Measurements from ENCODE around the gene MSN. TPM values are rescaled to one million over a fixed set of nuclear protein-coding genes. Genes with fewer than 3 reads are reported as not detected.

MSN gene
- total RNA-seq, 1 donor from 2014 or later = 479 TPM

DNA sequence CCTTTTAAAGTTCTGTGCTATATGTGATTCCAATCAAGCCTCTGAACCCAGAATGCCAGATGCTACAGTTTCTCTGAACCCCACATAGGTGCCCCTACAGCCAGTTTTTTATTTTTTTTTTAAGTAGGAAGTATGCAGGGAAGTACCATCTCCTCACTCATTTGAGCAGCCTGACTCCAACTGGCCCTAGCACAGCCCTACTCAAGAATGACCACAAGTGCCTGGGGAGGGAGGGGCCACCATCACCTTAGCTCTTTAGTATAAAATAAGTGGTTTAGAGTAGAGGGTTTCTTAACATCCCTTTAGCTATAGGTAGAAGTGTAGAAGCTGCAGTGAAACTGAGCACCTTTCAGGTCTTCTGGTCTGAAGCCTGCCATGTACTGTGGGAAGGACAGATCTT lies 14.4 kb downstream of the MSN start:
- H3K4me3 Mint-ChIP-seq = no peak overlapping the region
- no peaks in the 10 kb centered on the region for H3K27me3 Mint-ChIP-seq (ENCODE audit: insufficient read depth)
- no peak overlapping the region for H3K27ac Mint-ChIP-seq
- H3K4me1 Mint-ChIP-seq (ENCODE audit: low read depth) = peaks cover 77% of the 10 kb centered on the region
- DNase-seq (ENCODE audit: low spot score) = no peak
- H3K36me3 Mint-ChIP-seq (ENCODE audit: low read depth) = peaks cover 46% of the 10 kb centered on the region
- intact Hi-C loops (cut with micrococcal nuclease) = no loop called here
- no peaks in the 10 kb centered on the region for H3K9me3 Mint-ChIP-seq

DNA sequence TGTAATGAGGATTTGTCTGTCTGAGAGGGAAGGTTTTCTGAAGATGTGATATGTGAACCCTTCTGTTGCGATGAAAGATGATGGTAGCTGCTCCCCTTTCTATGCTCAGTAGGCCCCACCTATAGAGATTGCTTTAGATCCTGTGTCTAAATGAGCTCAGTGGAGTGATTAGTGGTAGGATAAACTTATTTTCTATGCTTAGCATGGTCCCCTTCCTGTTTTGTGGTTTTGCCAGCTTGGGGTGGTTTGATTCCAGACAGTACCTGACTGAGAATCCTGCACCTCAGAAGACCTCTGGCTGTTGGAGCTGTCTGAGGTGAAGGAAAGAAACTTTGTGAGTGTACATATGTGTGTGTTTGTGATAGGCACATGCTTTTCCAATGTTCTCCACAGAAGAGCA lies 17.7 kb downstream of the MSN start:
- peaks cover 80% of the 10 kb centered on the region for H3K4me1 Mint-ChIP-seq (ENCODE audit: low read depth)
- H3K27me3 Mint-ChIP-seq (ENCODE audit: insufficient read depth) = no peaks in the 10 kb centered on the region
- H3K4me3 Mint-ChIP-seq = peak overlapping the region; percentile 24
- no peaks in the 10 kb centered on the region for H3K9me3 Mint-ChIP-seq
- no peak for DNase-seq (ENCODE audit: low spot score)
- intact Hi-C loops (cut with micrococcal nuclease) = no loop called here
- peaks cover 36% of the 10 kb centered on the region for H3K36me3 Mint-ChIP-seq (ENCODE audit: low read depth)
- H3K27ac Mint-ChIP-seq = peak overlapping the region; percentile 42

DNA sequence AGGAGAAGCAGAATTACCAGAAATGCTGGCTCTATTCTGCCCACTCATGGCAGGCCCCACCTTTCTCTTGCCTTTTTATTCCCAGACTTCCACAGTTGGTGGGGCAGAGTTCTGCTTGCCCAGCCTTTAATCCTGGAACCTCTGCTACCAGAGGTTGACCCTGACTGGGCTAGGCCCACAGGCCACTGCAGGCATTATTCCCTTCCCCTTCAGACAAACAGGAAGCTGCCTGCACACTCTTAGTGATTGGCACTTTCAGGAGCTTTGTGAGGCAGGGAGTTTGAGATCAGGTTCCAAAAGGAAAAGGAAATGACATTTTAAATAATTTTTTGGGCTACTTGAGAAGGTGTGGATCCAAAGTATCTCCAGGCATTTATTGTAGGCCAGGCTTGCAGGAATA lies 18.8 kb downstream of the MSN start:
- intact Hi-C loops (cut with micrococcal nuclease) = loop anchor here (1.0 kb wide), 1 partner anchor 10 kb away; no protein-coding TSS in a partner anchor
- H3K36me3 Mint-ChIP-seq (ENCODE audit: low read depth) = peaks cover 33% of the 10 kb centered on the region
- H3K27ac Mint-ChIP-seq = peak overlapping the region; percentile 91
- no peak for DNase-seq (ENCODE audit: low spot score)
- H3K9me3 Mint-ChIP-seq = no peaks in the 10 kb centered on the region
- H3K4me3 Mint-ChIP-seq = no peak overlapping the region
- peaks cover 80% of the 10 kb centered on the region for H3K4me1 Mint-ChIP-seq (ENCODE audit: low read depth)
- no peaks in the 10 kb centered on the region for H3K27me3 Mint-ChIP-seq (ENCODE audit: insufficient read depth)

DNA sequence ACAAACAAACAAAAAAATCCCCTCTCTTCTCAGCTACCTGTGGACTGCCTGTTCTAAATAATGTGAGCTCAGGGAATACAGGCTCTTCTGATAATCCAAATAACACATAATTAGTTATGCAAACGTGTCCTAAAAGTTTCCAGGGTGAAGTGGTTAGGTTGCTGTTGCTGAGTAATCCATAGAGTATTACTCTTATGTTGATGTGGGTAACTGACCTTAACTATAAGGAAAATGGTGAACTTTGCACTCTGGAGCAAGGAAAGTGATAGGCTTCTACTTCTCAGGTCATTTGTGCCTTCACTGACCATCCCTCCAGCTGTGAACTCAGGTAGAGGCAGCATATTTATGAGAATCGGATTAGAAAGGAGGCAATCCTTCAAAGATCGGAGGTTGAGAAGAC lies 19.9 kb downstream of the MSN start:
- Mint-ChIP-seq H3K4me3 (no peak overlapping the region), H3K36me3 (ENCODE audit: low read depth) (peaks cover 33% of the 10 kb centered on the region), H3K9me3 (no peaks in the 10 kb centered on the region), H3K4me1 (ENCODE audit: low read depth) (peaks cover 74% of the 10 kb centered on the region), H3K27me3 (ENCODE audit: insufficient read depth) (no peaks in the 10 kb centered on the region), H3K27ac (peak overlapping the region; percentile 91)
- intact Hi-C loops (cut with micrococcal nuclease) = loop anchor here (1.0 kb wide), 1 partner anchor 12 kb away; no protein-coding TSS in a partner anchor
- DNase-seq (ENCODE audit: low spot score) = no peak

DNA sequence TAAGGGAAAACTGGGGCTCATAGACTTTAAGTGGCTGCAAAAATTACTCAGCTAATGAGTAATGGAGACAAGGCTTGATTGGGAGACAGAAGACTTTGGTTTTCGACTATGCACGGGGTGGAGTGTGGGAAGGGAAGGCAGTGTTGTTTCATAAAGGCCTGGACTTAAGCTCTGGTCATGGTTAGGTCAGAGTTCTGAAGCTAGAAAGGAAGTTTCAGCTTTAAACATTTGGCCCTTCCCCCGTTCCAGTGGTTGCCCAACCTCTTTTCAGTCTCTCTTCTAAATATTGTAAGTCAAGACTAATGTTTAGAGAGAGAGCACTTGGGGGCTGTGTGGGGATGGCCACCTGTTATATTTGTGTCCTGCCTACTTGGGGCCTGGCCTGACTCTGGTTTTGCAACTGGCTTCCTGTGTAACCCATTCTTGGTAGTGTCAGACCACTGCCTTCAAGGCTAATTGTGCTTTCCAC lies 21.0 kb downstream of the MSN start:
- H3K4me1 Mint-ChIP-seq (ENCODE audit: low read depth) = peaks cover 75% of the 10 kb centered on the region
- no peak for DNase-seq (ENCODE audit: low spot score)
- peak overlapping the region; percentile 71 for H3K27ac Mint-ChIP-seq
- intact Hi-C loops (cut with micrococcal nuclease) = no loop called here
- peaks cover 29% of the 10 kb centered on the region for H3K36me3 Mint-ChIP-seq (ENCODE audit: low read depth)
- H3K27me3 Mint-ChIP-seq (ENCODE audit: insufficient read depth) = no peaks in the 10 kb centered on the region
- H3K4me3 Mint-ChIP-seq = peak overlapping the region; percentile 22
- H3K9me3 Mint-ChIP-seq = no peaks in the 10 kb centered on the region

DNA sequence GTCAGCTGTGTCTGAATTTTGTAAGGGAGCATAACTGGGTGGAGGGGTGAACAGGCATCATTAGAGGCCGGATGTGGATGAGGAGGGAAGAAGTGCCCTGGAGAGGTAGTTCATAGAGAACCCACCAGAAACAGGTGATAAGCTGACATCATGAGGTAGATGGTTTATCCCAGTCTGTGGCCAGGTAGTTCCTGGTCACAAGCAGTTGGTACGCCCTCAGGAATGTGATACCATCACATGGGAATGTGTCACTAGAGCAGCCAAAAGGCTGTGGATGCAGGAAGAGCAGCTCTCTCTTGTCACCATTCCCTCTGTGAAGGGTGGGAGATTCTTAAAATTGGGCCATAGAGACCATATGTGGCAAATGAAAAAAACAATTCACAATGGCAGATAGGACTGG lies 21.9 kb downstream of the MSN start:
- no peaks in the 10 kb centered on the region for H3K9me3 Mint-ChIP-seq
- H3K36me3 Mint-ChIP-seq (ENCODE audit: low read depth) = peaks cover 30% of the 10 kb centered on the region
- intact Hi-C loops (cut with micrococcal nuclease) = no loop called here
- peak overlapping the region; percentile 71 for H3K27ac Mint-ChIP-seq
- DNase-seq (ENCODE audit: low spot score) = no peak
- peak overlapping the region; percentile 34 for H3K4me3 Mint-ChIP-seq
- H3K4me1 Mint-ChIP-seq (ENCODE audit: low read depth) = peaks cover 83% of the 10 kb centered on the region
- no peaks in the 10 kb centered on the region for H3K27me3 Mint-ChIP-seq (ENCODE audit: insufficient read depth)

DNA sequence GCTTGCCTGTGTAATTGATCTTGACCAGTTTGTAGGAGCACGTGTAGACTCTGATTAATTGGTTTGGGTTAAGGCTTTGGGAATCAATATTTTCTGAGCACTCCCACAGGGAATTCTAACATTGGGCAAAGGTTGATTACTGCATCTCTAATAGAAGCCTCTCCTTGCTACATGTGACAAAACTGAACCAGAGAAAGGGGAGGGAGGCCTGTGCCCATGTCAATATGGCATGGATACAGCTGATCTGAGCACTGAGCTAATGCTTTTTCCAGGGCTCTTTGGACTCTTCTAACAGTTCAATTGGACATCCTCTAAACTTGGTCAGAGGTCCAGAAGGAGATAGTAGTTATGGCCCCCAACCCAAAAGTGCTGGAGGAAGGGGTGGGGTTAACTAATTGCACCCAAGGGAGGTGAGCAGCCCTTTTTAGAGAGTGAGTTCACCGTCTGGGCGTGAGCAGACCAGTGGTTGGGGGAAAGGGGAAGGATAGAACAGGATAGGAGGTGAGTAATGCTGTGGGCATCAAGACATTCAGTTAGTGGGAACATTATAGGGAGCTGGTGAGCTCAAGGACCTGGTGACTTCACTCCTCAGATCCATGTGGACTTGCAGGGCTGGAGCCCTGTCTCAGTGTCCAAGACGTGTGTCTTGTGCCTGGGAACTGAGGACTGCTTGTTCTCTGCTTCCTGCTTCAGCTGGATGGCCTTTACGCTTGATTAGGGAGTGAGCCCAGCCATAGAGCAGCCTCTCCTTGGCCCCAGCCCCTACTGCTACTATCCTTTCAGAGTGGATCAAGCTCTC lies 22.8 kb downstream of the MSN start:
- Mint-ChIP-seq H3K36me3 (ENCODE audit: low read depth) (peaks cover 31% of the 10 kb centered on the region), H3K27me3 (ENCODE audit: insufficient read depth) (no peaks in the 10 kb centered on the region), H3K27ac (peak overlapping the region; percentile 67), H3K9me3 (no peaks in the 10 kb centered on the region), H3K4me3 (peak overlapping the region; percentile 26), H3K4me1 (ENCODE audit: low read depth) (peaks cover 88% of the 10 kb centered on the region)
- intact Hi-C loops (cut with micrococcal nuclease) = no loop called here
- no peak for DNase-seq (ENCODE audit: low spot score)

DNA sequence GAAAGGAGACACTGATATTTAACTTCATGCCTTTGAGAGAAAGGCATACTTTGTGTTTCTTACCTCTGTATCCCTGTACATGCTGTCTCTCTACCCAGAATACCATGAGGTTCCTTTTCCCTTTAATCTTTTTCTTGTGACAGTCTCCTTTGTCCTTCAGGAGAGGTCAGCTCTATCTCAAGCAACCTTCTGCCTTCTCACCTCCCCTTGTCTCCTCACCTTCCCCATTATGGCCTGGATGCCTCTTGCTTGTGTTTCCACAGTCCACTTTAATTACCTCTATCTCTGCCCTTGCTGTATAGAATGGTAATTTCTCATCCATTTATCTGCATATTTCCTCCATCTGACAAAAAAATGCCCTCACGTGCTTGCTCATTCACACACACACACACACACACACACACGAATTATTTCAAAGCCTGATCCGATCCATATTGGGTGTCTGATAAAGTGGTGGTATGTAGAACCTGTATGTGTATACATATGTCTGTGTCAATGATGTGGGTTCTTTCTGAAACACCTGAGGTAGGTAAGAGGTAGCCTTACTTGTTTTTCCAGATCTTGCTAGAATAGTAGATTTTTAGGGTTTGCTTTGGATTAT lies 28.5 kb downstream of the MSN start:
- no peaks in the 10 kb centered on the region for H3K27me3 Mint-ChIP-seq (ENCODE audit: insufficient read depth)
- H3K4me3 Mint-ChIP-seq = peak overlapping the region; percentile 77
- peaks cover 85% of the 10 kb centered on the region for H3K4me1 Mint-ChIP-seq (ENCODE audit: low read depth)
- intact Hi-C loops (cut with micrococcal nuclease) = loop anchor here (1.0 kb wide), 1 partner anchor 10 kb away; no protein-coding TSS in a partner anchor
- DNase-seq (ENCODE audit: low spot score) = no peak
- peak overlapping the region; percentile 98 for H3K27ac Mint-ChIP-seq
- H3K36me3 Mint-ChIP-seq (ENCODE audit: low read depth) = peaks cover 29% of the 10 kb centered on the region
- H3K9me3 Mint-ChIP-seq = no peaks in the 10 kb centered on the region

DNA sequence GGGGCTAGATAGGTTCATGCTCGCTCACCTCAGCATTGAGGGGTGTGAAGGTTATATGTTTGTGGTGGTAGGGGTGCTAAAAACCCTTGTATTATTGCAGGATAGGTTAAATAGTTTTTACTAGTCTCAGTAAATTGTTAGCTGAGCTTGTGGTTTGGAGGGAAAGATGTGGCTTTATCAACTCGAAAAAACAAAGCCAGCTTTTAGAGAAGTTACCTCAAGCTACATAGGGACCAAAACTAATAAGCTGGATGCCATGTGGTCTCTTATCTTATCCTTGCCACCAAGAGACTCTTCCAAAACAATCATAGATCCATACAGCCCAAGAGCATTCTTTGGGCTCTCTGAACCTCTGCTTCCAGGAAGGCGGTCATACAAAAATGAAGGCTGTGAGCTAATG lies 29.2 kb downstream of the MSN start:
- H3K36me3 Mint-ChIP-seq (ENCODE audit: low read depth) = peaks cover 35% of the 10 kb centered on the region
- no peaks in the 10 kb centered on the region for H3K9me3 Mint-ChIP-seq
- H3K27me3 Mint-ChIP-seq (ENCODE audit: insufficient read depth) = no peaks in the 10 kb centered on the region
- peak overlapping the region; percentile 77 for H3K4me3 Mint-ChIP-seq
- H3K4me1 Mint-ChIP-seq (ENCODE audit: low read depth) = peaks cover 90% of the 10 kb centered on the region
- no peak for DNase-seq (ENCODE audit: low spot score)
- peak overlapping the region; percentile 98 for H3K27ac Mint-ChIP-seq
- intact Hi-C loops (cut with micrococcal nuclease) = loop anchor here (1.0 kb wide), 1 partner anchor 10 kb away; no protein-coding TSS in a partner anchor

DNA sequence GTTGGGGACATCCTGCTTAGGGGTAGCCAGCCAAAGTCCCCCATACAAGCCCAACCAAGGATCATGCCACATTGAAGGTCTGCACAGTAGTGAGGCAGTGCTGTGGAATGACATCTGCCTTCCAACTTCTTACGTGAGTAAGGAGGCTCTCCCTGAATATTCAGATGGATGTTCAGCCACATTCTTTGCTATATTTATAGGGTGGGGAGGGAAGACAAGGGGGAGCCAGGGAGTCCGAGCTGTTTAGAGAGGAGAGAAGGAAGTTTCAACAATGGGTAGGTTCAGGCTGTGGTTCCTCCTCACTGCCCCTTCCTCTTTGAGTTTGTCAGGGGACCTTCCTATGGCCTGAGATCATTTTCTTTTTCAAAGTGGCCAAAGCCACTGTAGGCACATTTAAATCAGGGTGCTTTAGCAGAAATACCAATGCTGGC lies 29.8 kb downstream of the MSN start:
- DNase-seq (ENCODE audit: low spot score) = no peak
- H3K9me3 Mint-ChIP-seq = no peaks in the 10 kb centered on the region
- H3K4me1 Mint-ChIP-seq (ENCODE audit: low read depth) = peaks cover 86% of the 10 kb centered on the region
- H3K4me3 Mint-ChIP-seq = peak overlapping the region; percentile 77
- intact Hi-C loops (cut with micrococcal nuclease) = no loop called here
- H3K27ac Mint-ChIP-seq = peak overlapping the region; percentile 98
- H3K27me3 Mint-ChIP-seq (ENCODE audit: insufficient read depth) = no peaks in the 10 kb centered on the region
- peaks cover 31% of the 10 kb centered on the region for H3K36me3 Mint-ChIP-seq (ENCODE audit: low read depth)

DNA sequence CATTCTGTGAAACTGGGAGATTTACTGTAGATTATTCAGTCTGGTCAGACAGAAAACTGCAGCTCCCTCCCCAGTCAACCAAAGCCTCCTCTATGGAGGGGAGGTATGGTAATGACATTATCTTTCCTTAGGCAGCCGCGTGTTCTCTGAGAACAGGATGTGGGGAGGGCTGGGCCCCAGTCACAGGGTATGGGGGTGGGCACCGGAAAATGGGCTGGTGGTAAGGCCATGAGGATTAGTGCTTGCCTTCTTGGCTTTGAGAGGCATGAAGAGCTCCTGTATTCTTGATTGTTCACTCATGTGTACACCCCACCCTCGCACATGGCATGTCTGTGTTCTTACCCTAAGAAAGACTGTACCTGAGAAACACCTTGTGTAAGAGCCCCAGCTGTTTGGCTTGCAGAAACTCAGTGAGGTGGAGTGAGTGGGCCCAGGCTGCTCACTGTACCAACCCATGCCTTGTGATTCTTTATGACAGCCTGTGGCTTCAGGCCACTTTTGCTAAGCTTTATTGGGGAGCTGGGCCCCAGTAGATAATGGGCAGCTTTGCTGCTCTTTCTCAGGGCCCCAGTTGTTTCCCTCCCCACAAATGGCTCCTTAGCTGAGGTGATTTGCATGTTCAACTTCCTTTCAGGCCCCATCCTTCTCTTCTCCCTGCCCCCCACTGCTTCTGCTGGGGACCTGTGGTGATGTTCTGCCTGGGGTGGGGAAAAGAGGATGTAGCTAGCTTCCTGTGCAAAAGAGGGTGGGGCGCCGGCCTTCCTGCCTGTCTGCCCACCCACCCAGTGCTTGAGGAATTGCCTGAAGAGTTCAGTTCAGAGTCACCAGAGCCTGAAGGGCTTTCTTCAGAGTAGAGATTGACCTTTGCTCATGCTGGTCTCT lies 30.7 kb downstream of the MSN start:
- H3K36me3 Mint-ChIP-seq (ENCODE audit: low read depth) = peaks cover 32% of the 10 kb centered on the region
- no peaks in the 10 kb centered on the region for H3K9me3 Mint-ChIP-seq
- H3K4me1 Mint-ChIP-seq (ENCODE audit: low read depth) = peaks cover 90% of the 10 kb centered on the region
- H3K4me3 Mint-ChIP-seq = peak overlapping the region; percentile 77
- H3K27me3 Mint-ChIP-seq (ENCODE audit: insufficient read depth) = no peaks in the 10 kb centered on the region
- DNase-seq (ENCODE audit: low spot score) = peak; percentile 65
- intact Hi-C loops (cut with micrococcal nuclease) = loop anchor here (1.0 kb wide), 5 partner anchors 8 to 103 kb away; no protein-coding TSS in a partner anchor
- H3K27ac Mint-ChIP-seq = peak overlapping the region; percentile 98

DNA sequence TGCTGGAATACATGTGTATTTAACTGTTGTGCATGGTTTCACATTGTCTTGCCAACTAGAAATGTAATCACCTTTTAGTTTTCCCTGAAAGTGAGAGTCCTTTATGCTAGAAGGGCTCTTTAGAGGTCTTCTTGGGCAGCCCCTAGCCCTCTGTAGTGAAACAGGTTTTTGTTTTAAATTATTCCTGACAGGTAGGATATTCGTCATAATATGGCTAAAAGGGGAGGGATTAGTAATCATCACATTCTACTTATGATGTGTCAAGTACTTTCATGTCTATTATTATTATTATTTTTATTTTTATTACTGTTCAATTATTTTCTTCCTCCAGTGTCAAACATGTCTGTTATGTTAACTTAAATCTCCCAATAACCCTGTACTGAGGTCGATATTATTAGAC lies 35.5 kb downstream of the MSN start:
- peak overlapping the region; percentile 86 for H3K27ac Mint-ChIP-seq
- H3K36me3 Mint-ChIP-seq (ENCODE audit: low read depth) = peaks cover 31% of the 10 kb centered on the region
- H3K4me1 Mint-ChIP-seq (ENCODE audit: low read depth) = peaks cover 86% of the 10 kb centered on the region
- no peaks in the 10 kb centered on the region for H3K9me3 Mint-ChIP-seq
- no peak for DNase-seq (ENCODE audit: low spot score)
- H3K4me3 Mint-ChIP-seq = no peak overlapping the region
- intact Hi-C loops (cut with micrococcal nuclease) = no loop called here
- no peaks in the 10 kb centered on the region for H3K27me3 Mint-ChIP-seq (ENCODE audit: insufficient read depth)

Data from activated T-helper 1 cell treated with anti-CD3 and anti-CD28 coated beads, Interleukin-12 subunit alpha, Interleukin-12 subunit beta, Interleukin-2, Interleukin-4 antibody, amounts not matched to agents 30 ng/mL and 10 ng/mL and 1 ng/mL, durations not matched to agents 14 hours and 24 hours and 36 hours (primary cell).